Measurements from ENCODE around the gene GYPC. TPM values are rescaled to one million over a fixed set of nuclear protein-coding genes. Genes with fewer than 3 reads are reported as not detected.

GYPC gene
- polyA plus RNA-seq, 1 donor (not counting 4 experiments of a cell fraction or from before 2014, with no cell fraction given): not detected

DNA sequence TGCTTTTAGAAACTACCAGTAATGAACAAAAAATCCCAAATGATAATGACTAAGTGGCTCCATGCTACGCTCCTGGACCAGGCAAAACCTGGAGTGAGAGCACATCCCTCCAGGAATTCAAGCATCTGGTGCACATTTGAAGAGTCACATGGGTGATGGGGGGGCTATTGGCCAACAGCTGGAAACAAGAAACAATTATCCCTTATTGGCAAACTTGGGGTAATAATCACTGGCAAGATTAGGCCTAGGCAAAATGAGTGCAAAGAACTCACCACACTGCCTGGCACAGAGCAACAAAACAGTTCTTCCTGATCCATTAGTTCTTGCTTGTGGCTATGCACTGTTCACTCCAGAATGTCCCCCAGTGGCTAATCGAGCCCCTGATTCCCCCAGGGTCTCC lies 66.1 kb downstream of the GYPC start:
- Histone ChIP-seq H2AFZ (ENCODE audit: control insufficient read depth, low read length) (no peak overlapping the region), H3K27ac (ENCODE audit: control insufficient read depth, insufficient read depth, low read length) (no peak overlapping the region), H3K36me3 (ENCODE audit: control insufficient read depth in 2 of 2, extremely low read depth in 1 of 2, insufficient read depth in 2 of 2, low read length in 2 of 2) (no peaks in the 10 kb centered on the region), H3K9me3 (ENCODE audit: control insufficient read depth, low read depth, low read length) (no peaks in the 10 kb centered on the region), H3K79me2 (ENCODE audit: control insufficient read depth, insufficient read depth, low read length) (no peaks in the 10 kb centered on the region), H3K27me3 (ENCODE audit: control insufficient read depth, extremely low read depth, insufficient read depth, low read length) (no peaks in the 10 kb centered on the region), H3K4me3 (ENCODE audit: control insufficient read depth in 2 of 3, extremely low read depth in 1 of 3, insufficient read depth in 2 of 3, low read depth in 1 of 3, low read length in 3 of 3) (no peak overlapping the region), H3K9me1 (ENCODE audit: control insufficient read depth, extremely low read depth, insufficient read depth, low read length) (no peaks in the 10 kb centered on the region), H3K4me2 (ENCODE audit: control insufficient read depth, extremely low read depth, insufficient read depth, low read depth, low read length) (no peak overlapping the region), H3K9ac (ENCODE audit: control insufficient read depth, extremely low read depth, insufficient read depth, low read length) (no peak overlapping the region), H3K4me1 (ENCODE audit: control insufficient read depth, extremely low read depth, insufficient read depth, low read length) (no peaks in the 10 kb centered on the region), H4K20me1 (ENCODE audit: control insufficient read depth, extremely low read depth, insufficient read depth, low read length) (no peaks in the 10 kb centered on the region)
- TF ChIP-seq, protein P1, sequence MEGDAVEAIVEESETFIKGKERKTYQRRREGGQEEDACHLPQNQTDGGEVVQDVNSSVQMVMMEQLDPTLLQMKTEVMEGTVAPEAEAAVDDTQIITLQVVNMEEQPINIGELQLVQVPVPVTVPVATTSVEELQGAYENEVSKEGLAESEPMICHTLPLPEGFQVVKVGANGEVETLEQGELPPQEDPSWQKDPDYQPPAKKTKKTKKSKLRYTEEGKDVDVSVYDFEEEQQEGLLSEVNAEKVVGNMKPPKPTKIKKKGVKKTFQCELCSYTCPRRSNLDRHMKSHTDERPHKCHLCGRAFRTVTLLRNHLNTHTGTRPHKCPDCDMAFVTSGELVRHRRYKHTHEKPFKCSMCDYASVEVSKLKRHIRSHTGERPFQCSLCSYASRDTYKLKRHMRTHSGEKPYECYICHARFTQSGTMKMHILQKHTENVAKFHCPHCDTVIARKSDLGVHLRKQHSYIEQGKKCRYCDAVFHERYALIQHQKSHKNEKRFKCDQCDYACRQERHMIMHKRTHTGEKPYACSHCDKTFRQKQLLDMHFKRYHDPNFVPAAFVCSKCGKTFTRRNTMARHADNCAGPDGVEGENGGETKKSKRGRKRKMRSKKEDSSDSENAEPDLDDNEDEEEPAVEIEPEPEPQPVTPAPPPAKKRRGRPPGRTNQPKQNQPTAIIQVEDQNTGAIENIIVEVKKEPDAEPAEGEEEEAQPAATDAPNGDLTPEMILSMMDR (optimal IDR thresholded peaks at IDR 0.05 in 1 of 3, IDR thresholded peaks at IDR 0.05 in 1 of 3, conservative IDR thresholded peaks at IDR 0.05 in 1 of 3; ENCODE audit: extremely low read depth in 1 of 3, insufficient read depth in 2 of 3, low read length in 3 of 3): no peak
- TF ChIP-seq EZH2 (IDR thresholded peaks at IDR 0.05; ENCODE audit: low read length): no peak
- dilution Hi-C loops (cut with MboI; ENCODE audit: extremely low pct_ligation_motif_present, low sequenced_read_pairs): no loop called here
- DNase-seq (ENCODE audit: low read depth, low spot score) (no peak), FAIRE-seq (no peak)

DNA sequence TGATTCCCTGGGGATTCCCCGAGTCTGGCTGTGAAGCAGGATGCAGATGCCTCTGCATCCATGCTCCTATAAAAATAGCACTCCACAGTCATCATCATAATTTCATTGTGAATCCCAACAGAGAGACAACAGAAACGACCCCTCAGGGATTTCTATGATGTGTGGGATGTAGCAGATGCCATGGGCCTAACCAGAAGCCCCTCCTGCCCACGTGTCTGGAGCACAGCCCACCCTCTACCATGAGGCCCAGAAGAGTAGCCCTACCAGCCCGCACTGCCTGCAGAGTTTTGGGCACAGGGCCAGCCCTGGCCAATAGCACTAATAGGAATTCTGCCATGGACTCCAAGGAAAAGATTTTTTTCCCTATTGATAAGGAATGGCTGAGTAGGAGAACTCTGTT lies 66.6 kb downstream of the GYPC start:
- no peak for DNase-seq (ENCODE audit: low read depth, low spot score)
- Histone ChIP-seq H3K9me1 (ENCODE audit: control insufficient read depth, extremely low read depth, insufficient read depth, low read length) (no peaks in the 10 kb centered on the region), H3K4me2 (ENCODE audit: control insufficient read depth, extremely low read depth, insufficient read depth, low read depth, low read length) (no peak overlapping the region), H2AFZ (ENCODE audit: control insufficient read depth, low read length) (no peak overlapping the region), H3K4me1 (ENCODE audit: control insufficient read depth, extremely low read depth, insufficient read depth, low read length) (no peaks in the 10 kb centered on the region), H3K36me3 (ENCODE audit: control insufficient read depth in 2 of 2, extremely low read depth in 1 of 2, insufficient read depth in 2 of 2, low read length in 2 of 2) (no peaks in the 10 kb centered on the region), H3K27ac (ENCODE audit: control insufficient read depth, insufficient read depth, low read length) (no peak overlapping the region), H3K27me3 (ENCODE audit: control insufficient read depth, extremely low read depth, insufficient read depth, low read length) (no peaks in the 10 kb centered on the region), H3K4me3 (ENCODE audit: control insufficient read depth in 2 of 3, extremely low read depth in 1 of 3, insufficient read depth in 2 of 3, low read depth in 1 of 3, low read length in 3 of 3) (no peak overlapping the region), H3K79me2 (ENCODE audit: control insufficient read depth, insufficient read depth, low read length) (no peaks in the 10 kb centered on the region), H3K9me3 (ENCODE audit: control insufficient read depth, low read depth, low read length) (no peaks in the 10 kb centered on the region), H3K9ac (ENCODE audit: control insufficient read depth, extremely low read depth, insufficient read depth, low read length) (no peak overlapping the region), H4K20me1 (ENCODE audit: control insufficient read depth, extremely low read depth, insufficient read depth, low read length) (no peaks in the 10 kb centered on the region)
- dilution Hi-C loops (cut with MboI; ENCODE audit: extremely low pct_ligation_motif_present, low sequenced_read_pairs): no loop called here
- FAIRE-seq: no peak
- TF ChIP-seq, protein P1 (optimal IDR thresholded peaks at IDR 0.05 in 1 of 3, IDR thresholded peaks at IDR 0.05 in 1 of 3, conservative IDR thresholded peaks at IDR 0.05 in 1 of 3; ENCODE audit: extremely low read depth in 1 of 3, insufficient read depth in 2 of 3, low read length in 3 of 3): no peak
- TF ChIP-seq EZH2 (IDR thresholded peaks at IDR 0.05; ENCODE audit: low read length): no peak

Measured in keratinocyte (primary cell).